Omental fat pad (tissue), 4 donors: ENCODE data around the gene SHROOM3. TPM values are rescaled to one million over a fixed set of nuclear protein-coding genes. Genes with fewer than 3 reads are reported as not detected.

Experiments used
- ATAC-seq: fragments of 150-250 bp; one replicate; pipeline ENCODE4 v1.9.1; 2016; ENCODE audit warnings: mild to moderate bottlenecking, moderate library complexity; ENCODE audit not compliant: low FRiP score
- DNase-seq: peaks from one replicate; pipeline ENCODE4 v3.0.0-alpha.2; 2019; ENCODE audit warnings: low spot score
- total RNA-seq, 4 donors: library from RNA; depleted of rRNA; stranded (reverse); fragments of >200 nt; gene quantifications; one replicate each; pipeline ENCODE4 v1.1.0, GENCODE V29; 2016
- TF ChIP-seq, protein P1 (sequence below), 3 donors: fragments of 450-650 bp; IDR thresholded peaks; one replicate each; pipeline ENCODE4 v1.5.1; 2016 to 2017; ENCODE audit warnings: antibody characterized with exemption in 3 of 3, mild to moderate bottlenecking in 3 of 3, moderate library complexity in 2 of 3

Gene SHROOM3
- total RNA-seq, 4 donors from 2014 or later, result 1.3 to 12.2 (median 3.1) TPM

DNA sequence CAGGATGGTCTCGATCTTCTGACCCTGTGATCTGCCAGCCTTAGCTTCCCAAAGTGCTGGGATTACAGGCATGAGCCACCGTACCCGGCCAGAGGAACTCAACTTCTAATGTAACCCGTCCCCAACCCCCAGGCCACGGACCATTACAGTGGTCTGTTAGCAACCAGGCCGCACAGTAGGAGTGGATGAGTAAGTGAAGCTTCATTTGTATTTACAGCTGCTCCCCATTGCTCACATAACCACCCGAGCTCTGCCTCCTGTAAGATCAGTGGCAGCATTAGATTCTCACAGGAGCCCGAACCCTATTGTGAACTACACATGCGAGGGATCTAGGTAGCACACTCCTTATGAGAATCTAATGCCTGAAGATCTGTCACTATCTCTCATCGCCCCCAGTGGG, 119.6 kb downstream of the SHROOM3 start:
- ATAC-seq (no peak), DNase-seq (no peak)
- TF ChIP-seq, protein P1, sequence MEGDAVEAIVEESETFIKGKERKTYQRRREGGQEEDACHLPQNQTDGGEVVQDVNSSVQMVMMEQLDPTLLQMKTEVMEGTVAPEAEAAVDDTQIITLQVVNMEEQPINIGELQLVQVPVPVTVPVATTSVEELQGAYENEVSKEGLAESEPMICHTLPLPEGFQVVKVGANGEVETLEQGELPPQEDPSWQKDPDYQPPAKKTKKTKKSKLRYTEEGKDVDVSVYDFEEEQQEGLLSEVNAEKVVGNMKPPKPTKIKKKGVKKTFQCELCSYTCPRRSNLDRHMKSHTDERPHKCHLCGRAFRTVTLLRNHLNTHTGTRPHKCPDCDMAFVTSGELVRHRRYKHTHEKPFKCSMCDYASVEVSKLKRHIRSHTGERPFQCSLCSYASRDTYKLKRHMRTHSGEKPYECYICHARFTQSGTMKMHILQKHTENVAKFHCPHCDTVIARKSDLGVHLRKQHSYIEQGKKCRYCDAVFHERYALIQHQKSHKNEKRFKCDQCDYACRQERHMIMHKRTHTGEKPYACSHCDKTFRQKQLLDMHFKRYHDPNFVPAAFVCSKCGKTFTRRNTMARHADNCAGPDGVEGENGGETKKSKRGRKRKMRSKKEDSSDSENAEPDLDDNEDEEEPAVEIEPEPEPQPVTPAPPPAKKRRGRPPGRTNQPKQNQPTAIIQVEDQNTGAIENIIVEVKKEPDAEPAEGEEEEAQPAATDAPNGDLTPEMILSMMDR (IDR thresholded peaks at IDR 0.05), result no peak

DNA sequence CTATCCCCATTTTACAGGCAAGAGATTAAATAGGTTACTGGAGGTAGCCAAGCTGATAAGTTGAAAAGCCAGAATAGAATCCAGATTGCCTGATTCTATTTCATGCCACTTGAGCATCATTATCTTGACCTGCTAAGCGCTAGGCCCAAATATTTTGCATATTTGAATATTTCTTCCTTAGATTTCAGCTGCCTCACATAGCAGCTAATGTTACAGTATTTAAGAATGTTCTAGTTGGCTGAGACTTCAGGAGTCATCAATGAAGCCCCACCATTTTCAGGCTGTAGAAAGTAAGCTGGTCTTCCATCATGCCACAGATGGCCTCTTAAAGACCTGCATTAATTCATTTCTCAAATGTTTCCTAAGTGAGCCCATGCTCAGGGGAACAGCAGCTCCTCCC, 121.4 kb downstream of the SHROOM3 start:
- DNase-seq (no peak), ATAC-seq (no peak)
- TF ChIP-seq, protein P1 (IDR thresholded peaks at IDR 0.05), result no peak

DNA sequence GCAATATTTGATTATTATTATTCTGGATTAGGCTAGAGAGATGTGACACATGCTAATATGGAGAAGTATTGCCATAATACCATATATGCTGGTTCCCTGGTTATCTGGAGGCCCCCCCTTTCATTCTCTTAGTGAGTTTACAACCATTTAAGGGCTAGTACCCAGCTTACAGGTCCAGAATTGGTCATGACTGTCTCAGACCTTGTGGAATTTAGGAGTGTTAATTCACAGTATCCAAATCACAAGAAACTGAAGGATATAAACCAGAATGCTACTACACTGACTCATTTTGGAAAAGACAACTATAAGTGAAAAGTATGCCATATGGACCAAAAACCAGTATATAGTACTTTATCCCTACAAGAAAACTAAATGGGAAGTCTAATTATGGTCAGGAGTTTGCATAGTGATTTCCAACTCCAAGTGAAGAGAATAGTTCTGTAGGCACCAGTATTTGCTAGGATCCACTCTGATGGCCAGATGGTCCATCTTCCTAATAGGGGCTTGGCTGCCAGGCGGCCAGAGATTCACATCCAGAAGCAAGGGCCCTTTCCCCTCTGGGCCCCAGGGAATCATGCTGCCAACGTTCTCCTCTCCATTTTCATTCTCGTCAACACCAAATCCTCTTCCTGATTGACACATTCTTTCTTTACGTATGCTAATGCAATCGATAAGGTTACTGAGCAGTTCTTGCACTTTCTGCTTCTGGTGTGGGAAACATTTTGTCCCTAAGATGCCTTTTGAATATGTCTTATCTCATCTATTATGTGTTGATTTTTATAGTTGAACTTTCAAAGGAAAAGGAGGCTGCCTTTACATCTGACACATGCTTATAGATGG, 123.6 kb downstream of the SHROOM3 start:
- no peak for DNase-seq
- TF ChIP-seq, protein P1 (IDR thresholded peaks at IDR 0.05), result no peak

DNA sequence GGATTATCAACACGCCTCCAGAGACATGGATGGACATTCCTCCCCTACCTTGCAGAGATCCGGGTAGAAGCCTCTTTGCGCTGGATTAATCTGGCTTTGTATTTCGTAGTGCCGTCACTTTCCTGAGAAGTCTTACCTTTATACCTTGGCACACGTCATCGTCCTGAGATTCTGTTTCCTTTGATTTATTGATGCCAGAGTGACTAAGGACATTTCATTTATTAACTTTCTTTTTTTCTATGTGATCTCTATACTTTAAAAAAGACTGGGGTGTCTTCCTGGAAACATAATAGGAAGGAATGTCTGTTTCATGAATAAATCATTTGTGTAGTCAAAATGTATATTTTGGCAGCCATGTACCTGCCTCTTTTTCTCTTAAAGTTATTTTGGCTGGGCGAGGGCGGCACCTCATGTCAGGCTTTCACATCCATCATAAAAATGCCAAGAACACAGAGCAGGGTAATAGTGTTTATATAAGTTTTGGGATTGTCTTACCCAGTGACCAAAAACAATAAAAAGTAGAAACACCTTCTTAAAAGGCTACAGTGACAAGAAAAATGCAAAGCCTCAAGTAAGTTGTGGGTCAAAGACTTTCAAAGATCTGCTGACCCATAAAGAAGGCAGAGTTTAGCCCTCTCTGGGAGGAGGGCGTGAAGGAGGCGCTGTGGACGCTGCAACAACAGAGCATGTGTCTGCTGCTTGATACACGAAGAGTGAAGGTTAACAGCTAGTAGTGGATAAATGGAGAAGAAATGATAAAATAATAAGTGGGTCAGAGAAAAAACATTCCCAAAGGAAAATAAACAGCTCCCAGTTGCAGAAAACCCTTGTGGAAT, 124.4 kb downstream of the SHROOM3 start:
- no peak for DNase-seq
- no peak for ATAC-seq
- TF ChIP-seq, protein P1 (IDR thresholded peaks at IDR 0.05), result no peak

More for the DNA sequence above, 123.6 kb downstream of the SHROOM3 start:
- no peak for ATAC-seq

DNA sequence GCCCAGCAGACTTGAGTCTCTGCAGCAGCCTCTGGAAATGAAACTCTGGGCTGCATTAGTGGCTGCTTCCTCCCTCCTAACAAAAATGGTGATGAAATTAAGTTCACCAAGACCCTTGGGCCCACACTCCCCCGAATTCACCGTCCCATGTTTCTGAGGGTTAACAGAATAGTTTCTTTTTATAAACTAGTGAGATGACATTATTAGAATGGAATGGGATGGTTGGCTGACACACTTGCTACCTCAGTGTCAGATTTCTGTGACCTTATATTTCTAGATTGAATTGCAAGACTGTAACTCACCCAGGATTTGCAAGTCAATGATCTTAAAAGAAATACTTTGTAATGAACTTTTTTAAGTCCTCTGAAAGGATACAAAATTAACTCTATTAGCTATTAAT, 127.1 kb downstream of the SHROOM3 start:
- no peak for ATAC-seq
- TF ChIP-seq, protein P1 (IDR thresholded peaks at IDR 0.05), result no peak
- no peak for DNase-seq

DNA sequence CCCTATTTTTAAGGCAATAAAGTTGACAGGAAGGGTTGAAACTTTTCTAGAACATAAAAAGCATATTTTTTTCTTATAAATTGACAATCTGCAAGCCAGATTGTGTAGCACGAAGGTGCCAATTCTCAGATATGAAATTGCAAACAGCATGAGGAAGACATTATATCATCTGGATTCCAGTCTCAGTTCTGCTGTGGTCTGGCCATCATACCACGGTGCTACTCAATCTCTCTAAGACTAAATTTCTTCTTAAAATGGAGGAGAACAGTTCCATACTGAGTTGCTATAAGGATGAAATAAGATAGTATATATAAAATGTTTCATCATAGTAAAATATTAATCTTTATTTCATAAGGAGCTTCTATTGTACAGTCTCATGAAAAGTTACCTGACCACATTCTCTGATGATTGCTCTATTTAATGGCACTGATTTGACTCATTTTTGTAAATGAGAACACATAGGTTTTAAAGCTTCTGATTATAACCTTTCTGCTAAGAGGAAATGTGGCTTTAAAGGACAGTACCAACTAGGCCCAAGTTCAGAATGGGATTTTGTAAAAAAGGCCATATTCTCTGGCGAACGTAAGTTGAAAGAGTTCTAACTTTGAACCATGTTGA, 127.9 kb downstream of the SHROOM3 start:
- no peak for DNase-seq
- no peak for ATAC-seq
- TF ChIP-seq, protein P1 (IDR thresholded peaks at IDR 0.05), result no peak
